ENCODE data around the gene MSANTD2.
A peak's percentile ranks its signal among the peaks of the same experiment; 100 is the strongest.

MSANTD2 gene

GRCh38 chr11:124745270-124745834 lies 54.9 kb downstream of the MSANTD2 start:
- H4K20me1 ChIP-seq (ENCODE audit: low read depth, low read length): no peaks in the 10 kb centered on the region
- no peaks in the 10 kb centered on the region for H3K36me3 ChIP-seq (ENCODE audit: low read length)
- no peaks in the 10 kb centered on the region for H3K79me2 ChIP-seq (ENCODE audit: insufficient read depth, low read length)
- H3F3A ChIP-seq (ENCODE audit: insufficient read depth): peaks cover 8% of the 10 kb centered on the region; the same call in 1 of the 2 replicates
- no peaks in the 10 kb centered on the region for H3K9me2 ChIP-seq (replicated peaks; ENCODE audit: insufficient read depth, low read length)
- TF ChIP-seq EZH2phosphoT487 (conservative IDR thresholded peaks at IDR 0.05; ENCODE audit: low read length): no peak
- TF ChIP-seq CTCF (IDR thresholded peaks at IDR 0.05; ENCODE audit: insufficient read depth, low read length, poor library complexity, severe bottlenecking): no peak
- H3K27ac ChIP-seq (ENCODE audit: low read depth, low read length): no peak overlapping the region
- no peak overlapping the region for H3K9ac ChIP-seq (ENCODE audit: low read length)
- no peak overlapping the region for H2AFZ ChIP-seq (ENCODE audit: low read depth, low read length, severe bottlenecking)
- no peaks in the 10 kb centered on the region for H3K9me3 ChIP-seq (ENCODE audit: insufficient read depth, low read length)
- no peaks in the 10 kb centered on the region for H3K27me3 ChIP-seq (ENCODE audit: low read length)
- peak overlapping the region; percentile 73 for H3K4me3 ChIP-seq (ENCODE audit: insufficient read depth, low read length, poor library complexity, severe bottlenecking)
- H3K4me2 ChIP-seq (ENCODE audit: low read depth, low read length, poor library complexity, severe bottlenecking): peak overlapping the region; percentile 81

GRCh38 chr11:124743050-124743449 lies 57.2 kb downstream of the MSANTD2 start:
- Histone ChIP-seq H2AFZ (ENCODE audit: low read depth, low read length, severe bottlenecking) (no peak overlapping the region), H3K4me3 (ENCODE audit: insufficient read depth, low read length, poor library complexity, severe bottlenecking) (no peak overlapping the region), H3K9me3 (ENCODE audit: insufficient read depth, low read length) (no peaks in the 10 kb centered on the region), H3K79me2 (ENCODE audit: insufficient read depth, low read length) (no peaks in the 10 kb centered on the region), H3K27me3 (ENCODE audit: low read length) (no peaks in the 10 kb centered on the region), H3K4me2 (ENCODE audit: low read depth, low read length, poor library complexity, severe bottlenecking) (no peak overlapping the region), H3K9ac (ENCODE audit: low read length) (no peak overlapping the region), H3K27ac (ENCODE audit: low read depth, low read length) (no peak overlapping the region), H3F3A (ENCODE audit: insufficient read depth) (peaks cover 8% of the 10 kb centered on the region; the same call in 1 of the 2 replicates), H4K20me1 (ENCODE audit: low read depth, low read length) (no peaks in the 10 kb centered on the region), H3K36me3 (ENCODE audit: low read length) (no peaks in the 10 kb centered on the region), H3K9me2 (replicated peaks; ENCODE audit: insufficient read depth, low read length) (no peaks in the 10 kb centered on the region)
- TF ChIP-seq CTCF (IDR thresholded peaks at IDR 0.05; ENCODE audit: insufficient read depth, low read length, poor library complexity, severe bottlenecking) (no peak), EZH2phosphoT487 (conservative IDR thresholded peaks at IDR 0.05; ENCODE audit: low read length) (no peak)

- no peaks in the 10 kb centered on the region for H3K9me3 ChIP-seq (ENCODE audit: insufficient read depth, low read length)
- no peaks in the 10 kb centered on the region for H3K27me3 ChIP-seq (ENCODE audit: low read length)
- H3F3A ChIP-seq (ENCODE audit: insufficient read depth): peaks cover 8% of the 10 kb centered on the region; the same call in 1 of the 2 replicates
- TF ChIP-seq CTCF (IDR thresholded peaks at IDR 0.05; ENCODE audit: insufficient read depth, low read length, poor library complexity, severe bottlenecking) (no peak), EZH2phosphoT487 (conservative IDR thresholded peaks at IDR 0.05; ENCODE audit: low read length) (no peak)
- H3K9me2 ChIP-seq (replicated peaks; ENCODE audit: insufficient read depth, low read length): no peaks in the 10 kb centered on the region
- no peaks in the 10 kb centered on the region for H4K20me1 ChIP-seq (ENCODE audit: low read depth, low read length)
- no peak overlapping the region for H3K4me3 ChIP-seq (ENCODE audit: insufficient read depth, low read length, poor library complexity, severe bottlenecking)
- no peak overlapping the region for H3K4me2 ChIP-seq (ENCODE audit: low read depth, low read length, poor library complexity, severe bottlenecking)
- no peaks in the 10 kb centered on the region for H3K36me3 ChIP-seq (ENCODE audit: low read length)
- H3K9ac ChIP-seq (ENCODE audit: low read length): no peak overlapping the region
- H2AFZ ChIP-seq (ENCODE audit: low read depth, low read length, severe bottlenecking): no peak overlapping the region
- H3K27ac ChIP-seq (ENCODE audit: low read depth, low read length): no peak overlapping the region
- no peaks in the 10 kb centered on the region for H3K79me2 ChIP-seq (ENCODE audit: insufficient read depth, low read length)
These were observed 57.7 kb downstream of the MSANTD2 start for GRCh38 chr11:124742555-124742954.
